ENCODE results near the gene RAB36.

DNA sequence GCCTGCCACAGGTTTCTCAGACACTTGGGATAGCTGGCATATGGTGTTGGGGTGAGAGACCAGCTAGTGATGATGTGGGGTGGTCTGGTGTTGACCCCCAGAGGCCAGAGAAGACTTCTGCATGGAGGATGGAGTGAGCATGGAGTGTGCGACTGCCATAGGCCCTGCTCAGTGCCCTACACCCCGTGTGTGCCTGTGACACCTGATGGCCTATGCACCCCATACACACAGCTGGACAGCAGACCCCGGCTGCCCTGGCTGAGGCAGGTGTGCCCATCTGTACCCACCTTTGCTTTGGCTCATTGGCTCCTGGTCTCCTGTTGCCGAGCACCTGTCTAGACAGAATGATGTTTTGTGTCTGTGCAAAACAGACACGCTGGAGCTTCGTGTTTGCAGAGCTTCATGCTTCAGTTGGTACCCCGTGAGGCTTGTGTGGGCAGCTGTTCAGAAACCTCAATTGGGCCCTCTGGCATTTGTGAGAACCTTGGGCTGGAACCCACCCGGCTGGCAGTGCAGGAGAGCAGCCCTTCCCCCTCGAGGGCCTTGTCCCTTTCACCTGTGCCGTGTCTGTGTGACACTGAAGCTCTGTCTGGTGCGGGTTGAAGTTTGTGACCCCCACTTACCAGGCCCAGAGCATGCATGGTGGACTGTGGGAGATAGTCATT lies 62.6 kb downstream of the RAB36 start:
- TF ChIP-seq, protein P1, sequence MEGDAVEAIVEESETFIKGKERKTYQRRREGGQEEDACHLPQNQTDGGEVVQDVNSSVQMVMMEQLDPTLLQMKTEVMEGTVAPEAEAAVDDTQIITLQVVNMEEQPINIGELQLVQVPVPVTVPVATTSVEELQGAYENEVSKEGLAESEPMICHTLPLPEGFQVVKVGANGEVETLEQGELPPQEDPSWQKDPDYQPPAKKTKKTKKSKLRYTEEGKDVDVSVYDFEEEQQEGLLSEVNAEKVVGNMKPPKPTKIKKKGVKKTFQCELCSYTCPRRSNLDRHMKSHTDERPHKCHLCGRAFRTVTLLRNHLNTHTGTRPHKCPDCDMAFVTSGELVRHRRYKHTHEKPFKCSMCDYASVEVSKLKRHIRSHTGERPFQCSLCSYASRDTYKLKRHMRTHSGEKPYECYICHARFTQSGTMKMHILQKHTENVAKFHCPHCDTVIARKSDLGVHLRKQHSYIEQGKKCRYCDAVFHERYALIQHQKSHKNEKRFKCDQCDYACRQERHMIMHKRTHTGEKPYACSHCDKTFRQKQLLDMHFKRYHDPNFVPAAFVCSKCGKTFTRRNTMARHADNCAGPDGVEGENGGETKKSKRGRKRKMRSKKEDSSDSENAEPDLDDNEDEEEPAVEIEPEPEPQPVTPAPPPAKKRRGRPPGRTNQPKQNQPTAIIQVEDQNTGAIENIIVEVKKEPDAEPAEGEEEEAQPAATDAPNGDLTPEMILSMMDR (IDR thresholded peaks at IDR 0.05 in 4 of 5, conservative IDR thresholded peaks at IDR 0.05 in 1 of 5) = no peak
- no peak for TF ChIP-seq POLR2A (IDR thresholded peaks at IDR 0.05)

Data from gastrocnemius medialis (tissue), 4 donors.